HEK293T (cell line): Measurements from ENCODE around the gene LRRC4C.

Experiments used
- CTCF ChIA-PET: fragments of 350-600 bp; formaldehyde crosslinking; extraction: SDS; loops from one replicate; lab custom pipeline; 2021; ENCODE audit warnings: antibody characterized with exemption, inconsistent platforms; lab: Yijun Ruan, JAX
- POLR2A ChIA-PET: fragments of 350-600 bp; formaldehyde crosslinking; extraction: SDS; loops from one replicate; lab custom pipeline; 2020; ENCODE audit warnings: antibody characterized with exemption, inconsistent platforms; lab: Yijun Ruan, JAX
- DNase-seq: peaks from one replicate; pipeline ENCODE4 v3.0.0; 2012; ENCODE audit warnings: mixed read lengths; ENCODE audit errors: extremely low spot score
- ARNT ChIP-seq: fragments of 450-650 bp; IDR thresholded peaks from 2 replicates; pipeline ENCODE4 v1.6.1; 2017; ENCODE audit warnings: mild to moderate bottlenecking
- BHLHE40 ChIP-seq: fragments of 450-650 bp; IDR thresholded peaks from 2 replicates; pipeline ENCODE4 v1.6.1; 2016; ENCODE audit warnings: mild to moderate bottlenecking, moderate library complexity, borderline replicate concordance
- CTBP1 ChIP-seq: fragments of 450-650 bp; IDR thresholded peaks from 2 replicates; pipeline ENCODE4 v1.6.1; 2016; ENCODE audit warnings: borderline replicate concordance
- ELF4 ChIP-seq: fragments of 450-650 bp; IDR thresholded peaks from 2 replicates; pipeline ENCODE4 v1.6.1; 2017; ENCODE audit warnings: antibody characterized with exemption
- FOXA1 ChIP-seq: fragments of 450-650 bp; IDR thresholded peaks from 2 replicates; pipeline ENCODE4 v1.6.1; 2016; ENCODE audit warnings: mild to moderate bottlenecking
- FOXK2 ChIP-seq: fragments of 450-650 bp; IDR thresholded peaks from 2 replicates; pipeline ENCODE4 v1.6.1; 2016; ENCODE audit warnings: mild to moderate bottlenecking
- FOXM1 ChIP-seq: fragments of 450-650 bp; IDR thresholded peaks from 2 replicates; pipeline ENCODE4 v1.6.1; 2017; ENCODE audit warnings: mild to moderate bottlenecking, borderline replicate concordance
- HDGF ChIP-seq: fragments of 450-650 bp; IDR thresholded peaks from 2 replicates; pipeline ENCODE4 v1.6.1; 2017; ENCODE audit warnings: antibody characterized with exemption, borderline replicate concordance
- L3MBTL2 ChIP-seq: fragments of 450-650 bp; conservative IDR thresholded peaks from 2 replicates; pipeline ENCODE4 v1.6.1; 2016; ENCODE audit warnings: mild to moderate bottlenecking
- LEF1 ChIP-seq: fragments of 450-650 bp; IDR thresholded peaks from 2 replicates; pipeline ENCODE4 v1.6.1; 2017; ENCODE audit warnings: mild to moderate bottlenecking, borderline replicate concordance
- NFRKB ChIP-seq: fragments of 450-650 bp; IDR thresholded peaks from 2 replicates; pipeline ENCODE4 v1.6.1; 2016; ENCODE audit warnings: mild to moderate bottlenecking, moderate library complexity
- PKNOX1 ChIP-seq: fragments of 450-650 bp; IDR thresholded peaks from 2 replicates; pipeline ENCODE4 v1.6.1; 2016
- SP1 ChIP-seq: fragments of 450-650 bp; IDR thresholded peaks from 2 replicates; pipeline ENCODE4 v1.6.1; 2017
- SUZ12 ChIP-seq: fragments of 450-650 bp; IDR thresholded peaks from 2 replicates; pipeline ENCODE4 v1.6.1; 2016; ENCODE audit warnings: mild to moderate bottlenecking
- TARDBP ChIP-seq: fragments of 450-650 bp; IDR thresholded peaks from 2 replicates; pipeline ENCODE4 v1.6.1; 2016
- ZNF384 ChIP-seq: fragments of 450-650 bp; IDR thresholded peaks from 2 replicates; pipeline ENCODE4 v1.6.1; 2016

LRRC4C gene

GRCh38 chr11:40315122-40315521 is 1144.3 kb downstream of the LRRC4C start:
- CTCF ChIA-PET, result no interaction called here
- no peak for DNase-seq
- TF ChIP-seq FOXK2 (no peak), FOXA1 (no peak), LEF1 (no peak), ARNT (no peak), L3MBTL2 (no peak), BHLHE40 (no peak), ELF4 (no peak), SUZ12 (no peak), PKNOX1 (no peak), SP1 (no peak), CTBP1 (no peak), TARDBP (no peak), HDGF (no peak), FOXM1 (no peak), ZNF384 (no peak), NFRKB (no peak)
- POLR2A ChIA-PET, result no interaction called here

- TF ChIP-seq PKNOX1 (no peak), SUZ12 (no peak), FOXK2 (no peak), HDGF (no peak), CTBP1 (no peak), FOXA1 (no peak), SP1 (no peak), FOXM1 (no peak), ZNF384 (no peak), ARNT (no peak), ELF4 (no peak), L3MBTL2 (no peak), LEF1 (no peak), NFRKB (no peak), BHLHE40 (no peak), TARDBP (no peak)
- ChIA-PET CTCF (no interaction called here), POLR2A (no interaction called here)
- DNase-seq, result no peak
Observed at GRCh38 chr11:40314327-40314726, 1145.1 kb downstream of the LRRC4C start.

GRCh38 chr11:40306938-40307548 is 1152.4 kb downstream of the LRRC4C start:
- no peak for TF ChIP-seq CTBP1
- 0 out of 2 replicates have a peak, but pooled peaks have one; percentile 7 for TF ChIP-seq PKNOX1
- TF ChIP-seq BHLHE40, result no peak
- peak; percentile 16 for DNase-seq
- CTCF ChIA-PET, result interaction anchor here (1.2 kb wide), 1 partner anchor 894 kb away, joined by 3 read pairs; no protein-coding TSS in a partner anchor
- POLR2A ChIA-PET, result no interaction called here

GRCh38 chr11:40302669-40303068 is 1156.8 kb downstream of the LRRC4C start:
- DNase-seq, result no peak
- CTCF ChIA-PET, result no interaction called here
- no peak for TF ChIP-seq FOXK2
- no peak for TF ChIP-seq BHLHE40
- TF ChIP-seq ARNT, result no peak
- TF ChIP-seq CTBP1, result no peak
- TF ChIP-seq FOXA1, result no peak
- no peak for TF ChIP-seq L3MBTL2
- TF ChIP-seq SP1, result no peak
- no peak for TF ChIP-seq HDGF
- TF ChIP-seq NFRKB, result no peak
- TF ChIP-seq LEF1, result no peak
- no peak for TF ChIP-seq ELF4
- TF ChIP-seq SUZ12, result no peak
- no peak for TF ChIP-seq ZNF384
- TF ChIP-seq FOXM1, result no peak
- no peak for TF ChIP-seq TARDBP
- no peak for TF ChIP-seq PKNOX1
- POLR2A ChIA-PET, result no interaction called here

GRCh38 chr11:40295466-40295865 is 1164.0 kb downstream of the LRRC4C start:
- no peak for TF ChIP-seq HDGF
- TF ChIP-seq BHLHE40, result no peak
- TF ChIP-seq ARNT, result no peak
- TF ChIP-seq SP1, result no peak
- TF ChIP-seq L3MBTL2, result no peak
- no peak for TF ChIP-seq TARDBP
- TF ChIP-seq FOXK2, result no peak
- no peak for TF ChIP-seq ZNF384
- no peak for TF ChIP-seq PKNOX1
- TF ChIP-seq FOXM1, result no peak
- ChIA-PET POLR2A (no interaction called here), CTCF (no interaction called here)
- no peak for DNase-seq
